ENCODE measurements around the gene TSPAN16. TPM values are rescaled to one million over a fixed set of nuclear protein-coding genes. Genes with fewer than 3 reads are reported as not detected.

TSPAN16 gene, protein sequence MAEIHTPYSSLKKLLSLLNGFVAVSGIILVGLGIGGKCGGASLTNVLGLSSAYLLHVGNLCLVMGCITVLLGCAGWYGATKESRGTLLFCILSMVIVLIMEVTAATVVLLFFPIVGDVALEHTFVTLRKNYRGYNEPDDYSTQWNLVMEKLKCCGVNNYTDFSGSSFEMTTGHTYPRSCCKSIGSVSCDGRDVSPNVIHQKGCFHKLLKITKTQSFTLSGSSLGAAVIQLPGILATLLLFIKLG
- total RNA-seq, result not detected

GRCh38 chr19:11295665-11296245 is at the start of gene TSPAN16:
TSS of gene TSPAN16 (plus strand) at chr19:11296160. CDS start at chr19:11296298, 138 bp downstream.
- Histone ChIP-seq H3K4me3 (no peak within 1 kb of the TSS), H3K36me3 (no peaks in the 10 kb centered on the region), H3K27me3 (no peaks in the 10 kb centered on the region), H3K9me3 (no peaks in the 10 kb centered on the region), H3K4me1 (peaks cover 26% of the 10 kb centered on the region), H3K27ac (peak within 1 kb of the TSS; percentile 72)
- DNase-seq (ENCODE audit: extremely low spot score in 2 of 2), result no peak
- TF ChIP-seq POLR2A (IDR thresholded peaks at IDR 0.05) (no peak), POLR2AphosphoS5 (IDR thresholded peaks at IDR 0.05; ENCODE audit: insufficient read depth in 1 of 2, low read depth in 1 of 2) (no peak), CTCF (IDR thresholded peaks at IDR 0.05) (no peak)
- intact Hi-C loops (cut with DNase I), result loop anchor here (2.0 to 10.0 kb wide), 3 partner anchors 85 to 189 kb away; partner anchors contain the start of gene ELAVL3

GRCh38 chr19:11246941-11247340 is 49.0 kb upstream of the TSPAN16 start:
- peak overlapping the region; percentile 55 for H3K27ac ChIP-seq
- TF ChIP-seq CTCF (IDR thresholded peaks at IDR 0.05), result no peak
- TF ChIP-seq POLR2AphosphoS5 (IDR thresholded peaks at IDR 0.05; ENCODE audit: insufficient read depth in 1 of 2, low read depth in 1 of 2), result no peak
- no peak for TF ChIP-seq POLR2A (IDR thresholded peaks at IDR 0.05)
- no peak overlapping the region for H3K4me3 ChIP-seq
- H3K36me3 ChIP-seq, result peaks cover 0 to 39% of the 10 kb centered on the region in 2 donors
- H3K4me1 ChIP-seq, result peaks cover 16% of the 10 kb centered on the region
- no peaks in the 10 kb centered on the region for H3K27me3 ChIP-seq
- H3K9me3 ChIP-seq, result no peaks in the 10 kb centered on the region
- DNase-seq (ENCODE audit: extremely low spot score in 2 of 2), result no peak
- intact Hi-C loops (cut with DNase I), result no loop called here

GRCh38 chr19:11247391-11247790 is 48.6 kb upstream of the TSPAN16 start:
- H3K4me1 ChIP-seq, result peaks cover 16% of the 10 kb centered on the region
- peak overlapping the region; percentile 55 for H3K27ac ChIP-seq
- H3K36me3 ChIP-seq, result peaks cover 0 to 44% of the 10 kb centered on the region in 2 donors
- H3K9me3 ChIP-seq, result no peaks in the 10 kb centered on the region
- no peak for DNase-seq (ENCODE audit: extremely low spot score in 2 of 2)
- intact Hi-C loops (cut with DNase I), result no loop called here
- no peaks in the 10 kb centered on the region for H3K27me3 ChIP-seq
- TF ChIP-seq POLR2AphosphoS5 (IDR thresholded peaks at IDR 0.05; ENCODE audit: insufficient read depth in 1 of 2, low read depth in 1 of 2), result peak in 1 of 2 donors; percentile 38
- TF ChIP-seq POLR2A (IDR thresholded peaks at IDR 0.05), result no peak
- H3K4me3 ChIP-seq, result no peak overlapping the region

- intact Hi-C loops (cut with DNase I), result no loop called here
- Histone ChIP-seq H3K27me3 (no peaks in the 10 kb centered on the region), H3K4me1 (peaks cover 16% of the 10 kb centered on the region), H3K4me3 (no peak overlapping the region), H3K36me3 (peaks cover 0 to 47% of the 10 kb centered on the region in 2 donors), H3K27ac (peak overlapping the region; percentile 55), H3K9me3 (no peaks in the 10 kb centered on the region)
- no peak for DNase-seq (ENCODE audit: extremely low spot score in 2 of 2)
- TF ChIP-seq POLR2AphosphoS5 (IDR thresholded peaks at IDR 0.05; ENCODE audit: insufficient read depth in 1 of 2, low read depth in 1 of 2) (no peak), CTCF (IDR thresholded peaks at IDR 0.05) (no peak), POLR2A (IDR thresholded peaks at IDR 0.05) (no peak)
Observed at GRCh38 chr19:11247934-11248333, 48.0 kb upstream of the TSPAN16 start.

DNA sequence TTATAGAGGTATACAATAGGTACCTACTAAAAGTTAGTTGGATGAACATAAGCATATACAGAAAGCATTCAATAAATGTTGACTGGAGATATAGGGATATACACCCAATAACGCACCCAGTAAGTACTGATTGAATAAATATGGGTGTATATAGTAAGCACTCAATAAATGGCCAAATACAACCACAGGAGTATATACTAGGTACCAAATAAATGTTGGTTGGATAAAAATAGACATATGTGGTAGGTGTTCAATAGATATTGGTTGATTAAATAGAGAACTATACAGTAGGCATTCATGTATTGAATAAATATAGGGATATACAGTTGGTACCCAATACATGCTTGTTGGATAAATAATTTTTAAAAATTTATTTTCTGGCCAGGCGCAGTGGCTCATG is 47.1 kb upstream of the TSPAN16 start:
- no peaks in the 10 kb centered on the region for H3K9me3 ChIP-seq
- H3K4me1 ChIP-seq, result peaks cover 12% of the 10 kb centered on the region
- H3K27me3 ChIP-seq, result no peaks in the 10 kb centered on the region
- H3K4me3 ChIP-seq, result no peak overlapping the region
- no peak overlapping the region for H3K27ac ChIP-seq
- DNase-seq (ENCODE audit: extremely low spot score in 2 of 2), result no peak
- intact Hi-C loops (cut with DNase I), result no loop called here
- H3K36me3 ChIP-seq, result peaks cover 0 to 47% of the 10 kb centered on the region in 2 donors
- TF ChIP-seq POLR2A (IDR thresholded peaks at IDR 0.05) (no peak), CTCF (IDR thresholded peaks at IDR 0.05) (no peak), POLR2AphosphoS5 (IDR thresholded peaks at IDR 0.05; ENCODE audit: insufficient read depth in 1 of 2, low read depth in 1 of 2) (no peak)

Data from vagina (tissue), 2 donors.